Transverse colon (tissue), 4 donors: Measurements from ENCODE around the gene HIPK3.

Experiments used
- EP300 ChIP-seq: sonication (generic); formaldehyde crosslinking; IDR thresholded peaks from one replicate; pipeline ENCODE4 v1.6.1; 2017; ENCODE audit warnings: antibody characterized with exemption, low read depth
- POLR2A ChIP-seq: fragments of 450-650 bp; IDR thresholded peaks from one replicate; pipeline ENCODE4 v1.6.1; 2016; ENCODE audit warnings: antibody characterized with exemption, mild to moderate bottlenecking, moderate library complexity
- POLR2AphosphoS5 ChIP-seq, 3 donors: sonication (generic); formaldehyde crosslinking; IDR thresholded peaks; one replicate each; pipeline ENCODE4 v1.6.1; 2016; ENCODE audit warnings: antibody characterized with exemption in 3 of 3
- TF ChIP-seq, protein P1 (sequence below), 5 experiments: fragments of 200-600 bp in 3 of 5; fragments of 450-650 bp in 2 of 5; sonication (generic) in 3 of 5; IDR thresholded peaks; 1 replicate in 2 of 5; 2 replicates in 3 of 5; pipeline ENCODE4 v1.5.1; 2016 to 2017; ENCODE audit warnings: antibody characterized with exemption in 5 of 5, inconsistent platforms in 3 of 5, mild to moderate bottlenecking in 2 of 5, moderate library complexity in 1 of 5

DNA sequence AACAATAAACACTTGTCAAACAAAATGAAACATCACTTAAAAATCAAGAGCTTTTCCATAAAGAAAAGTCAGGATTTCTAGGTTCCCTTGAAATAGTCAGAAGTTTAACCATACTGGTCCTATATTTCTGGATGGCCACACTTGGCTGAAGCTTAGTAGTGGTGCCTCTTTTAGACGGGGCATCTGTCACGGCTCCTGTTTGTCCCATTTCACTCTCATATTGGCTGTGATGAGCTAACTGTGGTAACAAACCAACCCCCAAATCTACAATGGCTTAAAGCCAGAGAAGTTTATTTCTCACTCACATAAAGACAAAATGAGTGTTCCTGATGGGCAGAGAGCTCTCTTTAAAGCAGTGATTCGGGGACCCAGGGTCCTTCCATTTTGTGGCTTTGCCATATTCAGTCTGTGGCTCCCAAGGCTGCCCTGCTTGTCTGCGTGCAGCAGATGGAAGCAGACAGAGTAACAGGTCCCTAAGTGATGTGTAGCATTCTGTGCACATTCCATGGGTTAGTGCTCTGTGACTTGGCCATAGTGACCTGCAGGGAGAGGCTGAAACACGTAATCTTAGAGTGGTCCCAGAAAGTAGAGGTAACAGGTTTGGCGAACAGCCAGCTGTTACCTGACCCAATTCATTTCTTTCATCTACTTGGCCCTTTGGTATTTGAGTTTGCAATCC lies 137.4 kb downstream of the HIPK3 start:
- TF ChIP-seq POLR2A (no peak), EP300 (no peak), POLR2AphosphoS5 (IDR thresholded peaks at IDR 0.05) (no peak)
- TF ChIP-seq, protein P1, sequence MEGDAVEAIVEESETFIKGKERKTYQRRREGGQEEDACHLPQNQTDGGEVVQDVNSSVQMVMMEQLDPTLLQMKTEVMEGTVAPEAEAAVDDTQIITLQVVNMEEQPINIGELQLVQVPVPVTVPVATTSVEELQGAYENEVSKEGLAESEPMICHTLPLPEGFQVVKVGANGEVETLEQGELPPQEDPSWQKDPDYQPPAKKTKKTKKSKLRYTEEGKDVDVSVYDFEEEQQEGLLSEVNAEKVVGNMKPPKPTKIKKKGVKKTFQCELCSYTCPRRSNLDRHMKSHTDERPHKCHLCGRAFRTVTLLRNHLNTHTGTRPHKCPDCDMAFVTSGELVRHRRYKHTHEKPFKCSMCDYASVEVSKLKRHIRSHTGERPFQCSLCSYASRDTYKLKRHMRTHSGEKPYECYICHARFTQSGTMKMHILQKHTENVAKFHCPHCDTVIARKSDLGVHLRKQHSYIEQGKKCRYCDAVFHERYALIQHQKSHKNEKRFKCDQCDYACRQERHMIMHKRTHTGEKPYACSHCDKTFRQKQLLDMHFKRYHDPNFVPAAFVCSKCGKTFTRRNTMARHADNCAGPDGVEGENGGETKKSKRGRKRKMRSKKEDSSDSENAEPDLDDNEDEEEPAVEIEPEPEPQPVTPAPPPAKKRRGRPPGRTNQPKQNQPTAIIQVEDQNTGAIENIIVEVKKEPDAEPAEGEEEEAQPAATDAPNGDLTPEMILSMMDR (IDR thresholded peaks at IDR 0.05) = no peak
